Astrocyte of the cerebellum (primary cell): Measurements from ENCODE around the gene ANXA9.

Experiments
- DNase-seq: peaks from one replicate; pipeline ENCODE4 v3.0.0-alpha.2; 2011; ENCODE audit warnings: low read depth
- H3K4me3 ChIP-seq: 2 replicates; pipeline ENCODE4 v1.5.1; 2011; ENCODE audit warnings: mild to moderate bottlenecking, low read depth, low read length, moderate library complexity
- CTCF ChIP-seq: IDR thresholded peaks from 2 replicates; pipeline ENCODE4 v1.5.1; 2012; ENCODE audit warnings: low read length, low read depth, moderate library complexity, mild to moderate bottlenecking; ENCODE audit errors: missing control alignments
- in situ Hi-C: cut with HindIII; loops from 2 replicates; pipeline ENCODE4 v1.10.0; 2017; ENCODE audit warnings: low sequenced_read_pairs

ANXA9 gene

GRCh38 chr1:150961756-150962155 lies 20.3 kb upstream of the ANXA9 start:
- in situ Hi-C loops: no loop called here
- TF ChIP-seq CTCF: no peak
- no peak for DNase-seq
- H3K4me3 ChIP-seq: no peak overlapping the region

GRCh38 chr1:150963321-150964163 lies 18.6 kb upstream of the ANXA9 start:
- TF ChIP-seq CTCF: no peak
- no peak for DNase-seq
- in situ Hi-C loops: no loop called here
- H3K4me3 ChIP-seq: no peak overlapping the region

GRCh38 chr1:150964164-150964489 lies 18.0 kb upstream of the ANXA9 start:
- in situ Hi-C loops: no loop called here
- DNase-seq: no peak
- TF ChIP-seq CTCF: no peak
- H3K4me3 ChIP-seq: no peak overlapping the region

GRCh38 chr1:150965605-150966004 lies 16.5 kb upstream of the ANXA9 start:
- in situ Hi-C loops: no loop called here
- H3K4me3 ChIP-seq: no peak overlapping the region
- TF ChIP-seq CTCF: no peak
- no peak for DNase-seq

GRCh38 chr1:150966011-150966410 lies 16.1 kb upstream of the ANXA9 start:
- no peak overlapping the region for H3K4me3 ChIP-seq
- in situ Hi-C loops: no loop called here

GRCh38 chr1:150967936-150968335 lies 14.2 kb upstream of the ANXA9 start:
- TF ChIP-seq CTCF: no peak
- DNase-seq: no peak
- no peak overlapping the region for H3K4me3 ChIP-seq
- in situ Hi-C loops: no loop called here

More at GRCh38 chr1:150966011-150966410, 16.1 kb upstream of the ANXA9 start:
- TF ChIP-seq CTCF: no peak
- no peak for DNase-seq
